SK-N-SH treated with all-trans-retinoic acid at 6 μM for 48 hours (cell line): ENCODE data around the gene DAGLA.

Experiments used
- ARNTL ChIP-seq: fragments of 450-650 bp; formaldehyde crosslinking; IDR thresholded peaks from 2 replicates; pipeline ENCODE4 v1.5.0; 2020; ENCODE audit warnings: low read depth, mild to moderate bottlenecking, moderate library complexity, borderline replicate concordance
- BACH2 ChIP-seq: fragments of 250-450 bp; sonication (Bioruptor Pico); IDR thresholded peaks from 2 replicates; pipeline ENCODE4 v1.9.0; 2021; ENCODE audit warnings: mild to moderate bottlenecking, borderline replicate concordance
- CREB5 ChIP-seq: fragments of 250-450 bp; sonication (Bioruptor Pico); IDR thresholded peaks from 2 replicates; pipeline ENCODE4 v1.5.1; 2020; ENCODE audit warnings: low read depth, mild to moderate bottlenecking, moderate library complexity
- CSDC2 ChIP-seq: fragments of 250-450 bp; sonication (Bioruptor Pico); IDR thresholded peaks from 2 replicates; pipeline ENCODE4 v1.5.0; 2020; ENCODE audit warnings: mild to moderate bottlenecking, moderate library complexity
- GLIS3 ChIP-seq: fragments of 250-450 bp; sonication (Bioruptor Pico); IDR thresholded peaks from 2 replicates; pipeline ENCODE4 v1.5.0; 2020; ENCODE audit warnings: mild to moderate bottlenecking, moderate library complexity
- ISL1 ChIP-seq: fragments of 250-450 bp; sonication (Bioruptor Pico); IDR thresholded peaks from 2 replicates; pipeline ENCODE4 v2.1.2; 2022; ENCODE audit warnings: mild to moderate bottlenecking, moderate library complexity
- OSR1 ChIP-seq: fragments of 250-450 bp; sonication (Bioruptor Pico); IDR thresholded peaks from 2 replicates; pipeline ENCODE4 v1.8.0; 2022; ENCODE audit warnings: moderate library complexity, mild to moderate bottlenecking, inconsistent platforms
- PATZ1 ChIP-seq: fragments of 250-450 bp; sonication (Bioruptor Pico); IDR thresholded peaks from 2 replicates; pipeline ENCODE4 v1.8.0; 2020; ENCODE audit warnings: mild to moderate bottlenecking, moderate library complexity, borderline replicate concordance
- PPARA ChIP-seq: fragments of 250-450 bp; sonication (Bioruptor Pico); IDR thresholded peaks from 2 replicates; pipeline ENCODE4 v1.5.0; 2020; ENCODE audit warnings: mild to moderate bottlenecking, borderline replicate concordance
- RARB ChIP-seq: fragments of 250-450 bp; sonication (Bioruptor Pico); IDR thresholded peaks from 2 replicates; pipeline ENCODE4 v1.8.0; 2021; ENCODE audit warnings: mild to moderate bottlenecking, moderate library complexity
- TSHZ2 ChIP-seq: fragments of 250-450 bp; sonication (Bioruptor Pico); IDR thresholded peaks from 2 replicates; pipeline ENCODE4 v1.5.0; 2020; ENCODE audit warnings: mild to moderate bottlenecking, moderate library complexity
- ZFP30 ChIP-seq: fragments of 450-650 bp; formaldehyde crosslinking; IDR thresholded peaks from 2 replicates; pipeline ENCODE4 v1.5.0; 2022; ENCODE audit warnings: mild to moderate bottlenecking, moderate library complexity
- ZNF565 ChIP-seq: fragments of 450-650 bp; formaldehyde crosslinking; conservative IDR thresholded peaks from 2 replicates; pipeline ENCODE4 v1.5.0; 2020; ENCODE audit warnings: low read depth, mild to moderate bottlenecking, moderate library complexity

- TF ChIP-seq CSDC2 (CRISPR knock-in tag) (no peak), ZFP30 (CRISPR knock-in tag) (no peak), TSHZ2 (CRISPR knock-in tag) (no peak), ISL1 (CRISPR knock-in tag) (no peak), RARB (CRISPR knock-in tag) (no peak), PATZ1 (CRISPR knock-in tag) (no peak), GLIS3 (CRISPR knock-in tag) (no peak), PPARA (CRISPR knock-in tag) (no peak), ZNF565 (no peak), ARNTL (CRISPR knock-in tag) (no peak), CREB5 (CRISPR knock-in tag) (no peak), BACH2 (CRISPR knock-in tag) (no peak), OSR1 (CRISPR knock-in tag) (no peak)
Measured at GRCh38 chr11:61713906-61714305, 33.7 kb downstream of the DAGLA start.
